ENCODE results near the gene ATG4D. TPM values are rescaled to one million over a fixed set of nuclear protein-coding genes. Genes with fewer than 3 reads are reported as not detected.

ATG4D gene
- 34.1 and 37.2 TPM in 2 replicates for total RNA-seq

DNA sequence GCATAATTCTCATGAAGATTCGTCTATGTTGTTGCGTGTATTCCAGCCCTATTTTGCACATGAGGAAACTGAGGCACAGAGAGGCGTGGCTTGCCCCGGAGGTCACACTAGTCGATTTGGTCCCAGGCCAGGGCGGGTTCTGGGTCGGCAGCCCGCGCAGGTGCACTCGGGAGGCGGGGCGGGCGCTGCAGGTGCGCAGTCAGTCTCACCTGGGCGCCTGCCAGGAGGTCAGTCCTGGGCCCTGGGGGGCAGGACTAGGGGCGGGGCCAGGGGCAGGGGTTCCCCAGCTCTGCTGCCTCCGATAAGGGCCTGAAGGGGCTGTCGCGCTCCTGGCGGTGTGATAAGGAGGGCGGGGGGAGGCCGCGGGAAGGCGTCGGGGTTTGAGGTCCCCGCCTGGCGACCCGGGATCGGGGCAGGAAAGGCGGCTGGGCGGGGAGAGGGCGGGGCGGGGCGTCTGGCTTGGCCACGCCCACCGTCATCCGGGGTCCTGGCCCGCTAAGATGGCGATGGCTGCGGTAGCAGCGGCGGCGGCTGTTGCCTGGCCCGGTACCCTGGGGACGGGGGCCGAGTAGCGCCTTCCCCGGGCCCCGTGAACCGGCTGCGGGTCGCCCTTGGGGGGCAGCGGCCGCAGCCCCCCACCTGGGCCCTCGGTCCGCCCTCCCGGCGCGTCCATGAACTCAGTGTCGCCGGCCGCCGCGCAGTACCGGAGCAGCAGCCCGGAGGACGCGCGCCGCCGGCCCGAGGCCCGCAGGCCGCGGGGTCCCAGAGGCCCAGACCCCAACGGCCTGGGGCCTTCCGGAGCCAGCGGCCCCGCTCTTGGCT lies at the start of gene ATG4D:
ATG4D (plus strand) TSS at position 485 of the 822 bp plus-strand sequence; CDS start at position 672, 187 bp downstream.
- peak; percentile 72 for DNase-seq (ENCODE audit: low spot score)
- intact Hi-C loops (cut with micrococcal nuclease), result loop anchor here (1.0 kb wide), 1 partner anchor 26 kb away; no protein-coding TSS in a partner anchor
- H3K4me1 Mint-ChIP-seq (ENCODE audit: low read depth), result peaks cover 8% of the 10 kb centered on the region
- H3K27ac Mint-ChIP-seq, result peak within 1 kb of the TSS; percentile 78
- no peaks in the 10 kb centered on the region for H3K9me3 Mint-ChIP-seq
- peaks cover 13% of the 10 kb centered on the region for H3K36me3 Mint-ChIP-seq (ENCODE audit: low read depth)
- H3K4me3 Mint-ChIP-seq (ENCODE audit: low read depth), result peak within 1 kb of the TSS; percentile 88
- peaks cover 14% of the 10 kb centered on the region for H3K27me3 Mint-ChIP-seq (ENCODE audit: low read depth)

- H3K9me3 Mint-ChIP-seq, result no peaks in the 10 kb centered on the region
- peaks cover 61% of the 10 kb centered on the region for H3K36me3 Mint-ChIP-seq (ENCODE audit: low read depth)
- peaks cover 26% of the 10 kb centered on the region for H3K4me1 Mint-ChIP-seq (ENCODE audit: low read depth)
- no peak overlapping the region for H3K4me3 Mint-ChIP-seq (ENCODE audit: low read depth)
- intact Hi-C loops (cut with micrococcal nuclease), result no loop called here
- no peak overlapping the region for H3K27ac Mint-ChIP-seq
- no peak for DNase-seq (ENCODE audit: low spot score)
- H3K27me3 Mint-ChIP-seq (ENCODE audit: low read depth), result no peaks in the 10 kb centered on the region
Observed at GRCh38 chr19:10497371-10497770, 46.3 kb upstream of the ATG4D start.

GRCh38 chr19:10499550-10500246 lies 44.0 kb upstream of the ATG4D start:
- H3K9me3 Mint-ChIP-seq, result no peaks in the 10 kb centered on the region
- peaks cover 28% of the 10 kb centered on the region for H3K4me1 Mint-ChIP-seq (ENCODE audit: low read depth)
- DNase-seq (ENCODE audit: low spot score), result no peak
- H3K36me3 Mint-ChIP-seq (ENCODE audit: low read depth), result peaks cover 52% of the 10 kb centered on the region
- H3K4me3 Mint-ChIP-seq (ENCODE audit: low read depth), result peak overlapping the region; percentile 93
- H3K27ac Mint-ChIP-seq, result no peak overlapping the region
- intact Hi-C loops (cut with micrococcal nuclease), result loop anchor here (5.0 to 10.0 kb wide), 3 partner anchors 68 to 198 kb away; partner anchors contain the start of genes CDKN2D, ILF3 and KRI1
- no peaks in the 10 kb centered on the region for H3K27me3 Mint-ChIP-seq (ENCODE audit: low read depth)

DNA sequence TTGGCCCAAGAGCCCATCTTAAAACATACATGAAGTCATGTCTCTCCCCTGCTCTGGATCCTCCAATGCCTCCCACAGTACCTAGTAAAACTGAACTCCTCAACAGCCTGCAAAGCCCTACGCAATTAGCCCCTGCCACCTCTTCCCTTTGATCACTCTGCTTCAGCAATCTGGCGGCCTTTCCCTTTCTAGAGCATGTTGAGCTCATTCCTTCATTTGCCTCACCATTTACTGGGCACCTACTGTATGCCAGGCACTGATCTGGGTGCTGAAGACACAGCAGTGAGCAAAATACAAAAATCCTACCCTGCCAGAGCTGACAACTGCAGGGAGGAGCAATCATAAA lies 43.5 kb upstream of the ATG4D start:
- DNase-seq (ENCODE audit: low spot score), result no peak
- Mint-ChIP-seq H3K27me3 (ENCODE audit: low read depth) (no peaks in the 10 kb centered on the region), H3K36me3 (ENCODE audit: low read depth) (peaks cover 47% of the 10 kb centered on the region), H3K4me1 (ENCODE audit: low read depth) (peaks cover 28% of the 10 kb centered on the region), H3K4me3 (ENCODE audit: low read depth) (peak overlapping the region; percentile 93), H3K27ac (peak overlapping the region; percentile 57), H3K9me3 (no peaks in the 10 kb centered on the region)
- intact Hi-C loops (cut with micrococcal nuclease), result loop anchor here (5.0 to 10.0 kb wide), 3 partner anchors 67 to 197 kb away; partner anchors contain the start of genes CDKN2D, ILF3 and KRI1

DNA sequence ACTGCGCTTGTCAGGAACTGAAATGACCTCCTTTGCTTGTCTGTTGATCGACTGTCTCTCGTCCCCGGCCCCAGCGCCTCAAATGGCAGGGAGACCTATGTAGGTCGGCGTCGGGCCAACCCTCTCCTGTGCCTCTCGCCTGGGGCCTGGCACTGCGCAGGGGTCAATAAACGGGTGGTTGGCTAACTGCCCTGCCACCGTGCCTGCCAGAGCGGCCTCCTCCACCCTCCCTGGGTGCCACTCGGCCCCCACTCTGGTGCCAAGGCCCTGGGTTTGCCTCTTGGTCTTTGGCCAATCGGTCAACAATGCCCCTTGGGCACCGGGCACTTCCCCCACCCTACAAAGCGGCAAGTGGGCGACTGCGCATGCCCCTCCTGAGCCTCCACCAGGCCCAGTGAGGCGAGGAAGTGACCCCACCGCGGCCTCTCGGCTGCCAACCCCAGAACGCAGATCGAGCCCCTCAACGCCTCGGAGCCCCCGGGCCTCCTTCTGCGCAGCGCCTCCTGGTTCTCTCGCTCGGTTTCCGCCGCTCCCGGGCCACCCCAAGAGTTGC lies 41.7 kb upstream of the ATG4D start:
- H3K4me3 Mint-ChIP-seq (ENCODE audit: low read depth), result peak overlapping the region; percentile 93
- intact Hi-C loops (cut with micrococcal nuclease), result loop anchor here (5.0 to 10.0 kb wide), 3 partner anchors 65 to 195 kb away; partner anchors contain the start of genes CDKN2D, ILF3 and KRI1
- no peak for DNase-seq (ENCODE audit: low spot score)
- peaks cover 34% of the 10 kb centered on the region for H3K4me1 Mint-ChIP-seq (ENCODE audit: low read depth)
- H3K27ac Mint-ChIP-seq, result peak overlapping the region; percentile 88
- H3K36me3 Mint-ChIP-seq (ENCODE audit: low read depth), result peaks cover 37% of the 10 kb centered on the region
- no peaks in the 10 kb centered on the region for H3K9me3 Mint-ChIP-seq
- H3K27me3 Mint-ChIP-seq (ENCODE audit: low read depth), result no peaks in the 10 kb centered on the region

- intact Hi-C loops (cut with micrococcal nuclease), result loop anchor here (5.0 to 10.0 kb wide), 3 partner anchors 65 to 195 kb away; partner anchors contain the start of genes CDKN2D, ILF3 and KRI1
- no peaks in the 10 kb centered on the region for H3K9me3 Mint-ChIP-seq
- H3K27me3 Mint-ChIP-seq (ENCODE audit: low read depth), result no peaks in the 10 kb centered on the region
- peak overlapping the region; percentile 88 for H3K27ac Mint-ChIP-seq
- peak; percentile 92 for DNase-seq (ENCODE audit: low spot score)
- H3K4me3 Mint-ChIP-seq (ENCODE audit: low read depth), result peak overlapping the region; percentile 93
- H3K36me3 Mint-ChIP-seq (ENCODE audit: low read depth), result peaks cover 33% of the 10 kb centered on the region
- peaks cover 32% of the 10 kb centered on the region for H3K4me1 Mint-ChIP-seq (ENCODE audit: low read depth)
Observed at GRCh38 chr19:10502524-10503001, 41.1 kb upstream of the ATG4D start.

- Mint-ChIP-seq H3K4me3 (ENCODE audit: low read depth) (peak within 1 kb of the TSS; percentile 93), H3K36me3 (ENCODE audit: low read depth) (peaks cover 30% of the 10 kb centered on the region), H3K27me3 (ENCODE audit: low read depth) (no peaks in the 10 kb centered on the region), H3K4me1 (ENCODE audit: low read depth) (peaks cover 31% of the 10 kb centered on the region), H3K27ac (peak within 1 kb of the TSS; percentile 98), H3K9me3 (no peaks in the 10 kb centered on the region)
- DNase-seq (ENCODE audit: low spot score), result no peak
- intact Hi-C loops (cut with micrococcal nuclease), result loop anchor here (5.0 to 10.0 kb wide), 3 partner anchors 64 to 194 kb away; partner anchors contain the start of genes CDKN2D, ILF3 and KRI1
Observed at GRCh38 chr19:10503002-10503789, 40.5 kb upstream of the ATG4D start, which contains the start of gene KEAP1. Gene KEAP1, minus strand, starts transcription at chr19:10503356. Its CDS starts 3,323 bp downstream, at chr19:10500033.

- H3K27ac Mint-ChIP-seq, result peak overlapping the region; percentile 50
- H3K9me3 Mint-ChIP-seq, result no peaks in the 10 kb centered on the region
- H3K36me3 Mint-ChIP-seq (ENCODE audit: low read depth), result peaks cover 8% of the 10 kb centered on the region
- intact Hi-C loops (cut with micrococcal nuclease), result loop anchor here (5.0 to 10.0 kb wide), 2 partner anchors 47 to 149 kb away; partner anchors contain the start of gene ILF3
- DNase-seq (ENCODE audit: low spot score), result peak; percentile 77
- peak overlapping the region; percentile 1 for H3K4me3 Mint-ChIP-seq (ENCODE audit: low read depth)
- H3K27me3 Mint-ChIP-seq (ENCODE audit: low read depth), result no peaks in the 10 kb centered on the region
- peaks cover 25% of the 10 kb centered on the region for H3K4me1 Mint-ChIP-seq (ENCODE audit: low read depth)
Observed at GRCh38 chr19:10505583-10506229, 38.0 kb upstream of the ATG4D start.

DNA sequence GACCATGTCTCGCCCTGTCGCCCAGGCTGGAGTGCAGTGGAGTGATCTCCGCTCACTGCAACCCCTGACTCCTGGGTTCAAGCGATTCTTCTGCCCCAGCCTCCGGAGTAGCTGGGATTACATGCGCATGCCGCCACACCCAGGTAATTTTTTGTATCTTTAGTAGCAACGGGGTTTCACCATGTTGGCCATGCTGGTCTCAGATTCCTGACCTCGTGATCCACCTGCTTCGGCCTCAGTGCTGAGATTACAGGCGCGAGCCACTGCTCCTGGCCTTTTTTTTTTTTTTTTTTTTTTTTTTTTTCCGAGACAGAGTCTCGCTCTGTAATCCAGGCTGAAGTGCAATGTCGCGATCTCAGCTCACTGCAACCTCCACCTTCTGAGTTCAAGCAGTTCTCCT lies 35.7 kb upstream of the ATG4D start:
- peaks cover 19% of the 10 kb centered on the region for H3K4me1 Mint-ChIP-seq (ENCODE audit: low read depth)
- H3K27me3 Mint-ChIP-seq (ENCODE audit: low read depth), result peaks cover 7% of the 10 kb centered on the region
- H3K27ac Mint-ChIP-seq, result no peak overlapping the region
- no peak overlapping the region for H3K4me3 Mint-ChIP-seq (ENCODE audit: low read depth)
- intact Hi-C loops (cut with micrococcal nuclease), result loop anchor here (5.0 to 10.0 kb wide), 2 partner anchors 44 to 147 kb away; partner anchors contain the start of gene ILF3
- no peak for DNase-seq (ENCODE audit: low spot score)
- no peaks in the 10 kb centered on the region for H3K36me3 Mint-ChIP-seq (ENCODE audit: low read depth)
- H3K9me3 Mint-ChIP-seq, result no peaks in the 10 kb centered on the region

GRCh38 chr19:10508707-10509106 lies 35.0 kb upstream of the ATG4D start:
- H3K4me3 Mint-ChIP-seq (ENCODE audit: low read depth), result no peak overlapping the region
- H3K36me3 Mint-ChIP-seq (ENCODE audit: low read depth), result no peaks in the 10 kb centered on the region
- no peak overlapping the region for H3K27ac Mint-ChIP-seq
- peaks cover 13% of the 10 kb centered on the region for H3K27me3 Mint-ChIP-seq (ENCODE audit: low read depth)
- intact Hi-C loops (cut with micrococcal nuclease), result loop anchor here (5.0 to 10.0 kb wide), 2 partner anchors 44 to 146 kb away; partner anchors contain the start of gene ILF3
- H3K4me1 Mint-ChIP-seq (ENCODE audit: low read depth), result peaks cover 22% of the 10 kb centered on the region
- DNase-seq (ENCODE audit: low spot score), result no peak
- H3K9me3 Mint-ChIP-seq, result no peaks in the 10 kb centered on the region

DNA sequence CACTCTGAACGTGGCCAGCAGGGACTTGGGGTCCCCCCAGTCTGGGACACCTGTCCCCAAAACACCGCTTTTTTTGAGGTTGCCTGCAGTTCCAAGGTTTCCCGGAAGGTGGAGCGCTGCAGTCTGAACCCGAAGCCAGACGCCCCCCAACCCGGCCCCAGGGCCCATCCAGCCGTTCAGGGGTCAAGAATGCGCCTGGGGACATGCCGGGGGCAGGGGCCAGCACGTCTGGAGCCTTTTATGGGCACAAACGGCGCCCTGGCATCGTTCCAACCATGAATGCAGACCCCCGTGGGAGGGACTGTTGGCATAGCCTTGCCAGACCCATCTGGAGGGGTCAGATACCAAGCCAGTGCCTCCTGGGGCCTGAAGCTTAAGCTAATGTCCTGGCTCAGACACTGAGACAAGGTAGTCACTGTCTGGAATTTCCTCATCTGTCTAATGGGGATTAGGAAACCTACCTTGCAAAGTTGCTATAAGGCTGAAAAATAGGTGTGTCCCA lies 33.4 kb upstream of the ATG4D start:
- Mint-ChIP-seq H3K9me3 (no peaks in the 10 kb centered on the region), H3K4me1 (ENCODE audit: low read depth) (peaks cover 22% of the 10 kb centered on the region), H3K27me3 (ENCODE audit: low read depth) (peaks cover 27% of the 10 kb centered on the region), H3K4me3 (ENCODE audit: low read depth) (no peak overlapping the region), H3K27ac (no peak overlapping the region), H3K36me3 (ENCODE audit: low read depth) (no peaks in the 10 kb centered on the region)
- DNase-seq (ENCODE audit: low spot score), result peak; percentile 52
- intact Hi-C loops (cut with micrococcal nuclease), result no loop called here

Measured in activated T-helper 2 cell treated with anti-CD3 and anti-CD28 coated beads, Interferon-gamma antibody, Interleukin-2, Interleukin-4, amounts not matched to agents 10 μg/mL and 5 μg/mL and 100 μg/mL, durations not matched to agents 14 hours and 24 hours and 36 hours (primary cell).